IMR-90 (cell line): ENCODE results near the gene RAPGEF2. TPM values are rescaled to one million over a fixed set of nuclear protein-coding genes. Genes with fewer than 3 reads are reported as not detected.
A peak's percentile ranks its signal among the peaks of the same experiment; 100 is the strongest.

Source experiments
- ATAC-seq: fragments of 200-7000 bp; cut with Tn5 transposase; 2 replicates; pipeline ENCODE4 v1.9.1; 2020; ENCODE audit warnings: low read depth, mild to moderate bottlenecking, moderate library complexity
- BruUV-seq: library from RNA; stranded (reverse); fragments of 400-500 nt; replicated peaks from 2 replicates; lab custom pipeline; 2021; lab: Mats Ljungman, UMichigan
- CTCF ChIA-PET: fragments of 300-600 bp; formaldehyde crosslinking; extraction: SDS; loops from one replicate; lab custom pipeline; 2021; ENCODE audit warnings: antibody characterized with exemption; lab: Yijun Ruan, JAX
- POLR2A ChIA-PET: fragments of 300-600 bp; sonication (Branson Sonifier 250); formaldehyde crosslinking; loops from one replicate; lab custom pipeline; 2022; ENCODE audit warnings: antibody characterized with exemption; ENCODE audit not compliant: unreplicated experiment; lab: Charles Lee
- DNase-seq: peaks from one replicate; pipeline ENCODE4 v3.0.0; 2013
- H2AFZ ChIP-seq: replicated peaks from 2 replicates; pipeline ENCODE3; 2013; ENCODE audit warnings: low read length, mild to moderate bottlenecking; ENCODE audit not compliant: poor library complexity
- H2AK5ac ChIP-seq: 2 replicates; pipeline ENCODE4 v1.6.1; 2013; ENCODE audit warnings: low read depth, low read length, inconsistent platforms
- H2AK9ac ChIP-seq: replicated peaks from 2 replicates; pipeline ENCODE3; 2013; ENCODE audit warnings: mild to moderate bottlenecking, low read depth, low read length, moderate library complexity; ENCODE audit not compliant: poor library complexity
- H2BK120ac ChIP-seq: 2 replicates; pipeline ENCODE4 v1.6.1; 2013; ENCODE audit warnings: low read depth, low read length, inconsistent platforms
- H2BK15ac ChIP-seq: 3 replicates; pipeline ENCODE4 v1.6.1; 2013; ENCODE audit warnings: low read depth, low read length, inconsistent platforms
- H2BK20ac ChIP-seq: 2 replicates; pipeline ENCODE4 v1.6.1; 2013; ENCODE audit warnings: low read depth, mild to moderate bottlenecking, inconsistent platforms, low read length, moderate library complexity
- H2BK5ac ChIP-seq: 2 replicates; pipeline ENCODE4 v1.6.1; 2013; ENCODE audit warnings: mild to moderate bottlenecking, low read depth, low read length, inconsistent platforms; ENCODE audit not compliant: poor library complexity, severe bottlenecking
- H3K14ac ChIP-seq: replicated peaks from 2 replicates; pipeline ENCODE4 v1.6.1; 2013; ENCODE audit warnings: low read depth, low read length, inconsistent platforms
- H3K18ac ChIP-seq: 2 replicates; pipeline ENCODE4 v1.6.1; 2013; ENCODE audit warnings: low read depth, low read length, control low read depth
- H3K23ac ChIP-seq: 2 replicates; pipeline ENCODE4 v1.6.1; 2013; ENCODE audit warnings: low read depth, low read length, inconsistent platforms
- H3K27ac ChIP-seq: 2 replicates; pipeline ENCODE4 v1.5.1; 2013; ENCODE audit warnings: mild to moderate bottlenecking, control low read depth, low read length; ENCODE audit not compliant: insufficient read depth
- H3K27me3 ChIP-seq: 2 replicates; pipeline ENCODE4 v1.6.1; 2013; ENCODE audit warnings: low read length; ENCODE audit not compliant: control insufficient read depth, insufficient read depth
- H3K36me3 ChIP-seq: 2 replicates; pipeline ENCODE4 v1.6.1; 2013; ENCODE audit warnings: low read length, mixed read lengths; ENCODE audit not compliant: control insufficient read depth, insufficient read depth
- H3K4ac ChIP-seq: 2 replicates; pipeline ENCODE4 v1.6.1; 2013; ENCODE audit warnings: low read depth, low read length, inconsistent platforms
- H3K4me1 ChIP-seq: 2 replicates; pipeline ENCODE4 v1.6.1; 2013; ENCODE audit warnings: low read length, mixed read lengths; ENCODE audit not compliant: control insufficient read depth, insufficient read depth
- H3K4me2 ChIP-seq: 2 replicates; pipeline ENCODE4 v1.6.1; 2013; ENCODE audit warnings: low read depth, mild to moderate bottlenecking, control low read depth, low read length, moderate library complexity
- H3K4me3 ChIP-seq: 2 replicates; pipeline ENCODE4 v1.5.1; 2013; ENCODE audit warnings: low read depth, mild to moderate bottlenecking, control low read depth, low read length, moderate library complexity; ENCODE audit not compliant: insufficient read depth
- H3K56ac ChIP-seq: 2 replicates; pipeline ENCODE4 v1.6.1; 2013; ENCODE audit warnings: low read length, inconsistent platforms; ENCODE audit not compliant: insufficient read depth; ENCODE audit errors: extremely low read depth
- H3K79me1 ChIP-seq, 2 experiments: 2 replicates each; pipeline ENCODE4 v1.6.1; 2013; ENCODE audit warnings: low read length in 2 of 2, inconsistent platforms in 1 of 2, low read depth in 1 of 2
- H3K9ac ChIP-seq: 2 replicates; pipeline ENCODE4 v1.6.1; 2013; ENCODE audit warnings: low read depth, low read length, control low read depth
- H3K9me1 ChIP-seq: 2 replicates; pipeline ENCODE4 v1.6.1; 2013; ENCODE audit warnings: low read length, inconsistent platforms; ENCODE audit not compliant: insufficient read depth
- H3K9me3 ChIP-seq: 2 replicates; pipeline ENCODE4 v1.6.1; 2013; ENCODE audit warnings: low read length; ENCODE audit not compliant: control insufficient read depth, insufficient read depth
- H4K20me1 ChIP-seq: 2 replicates; pipeline ENCODE4 v1.6.1; 2013; ENCODE audit warnings: low read length, inconsistent platforms; ENCODE audit not compliant: insufficient read depth
- H4K5ac ChIP-seq: 2 replicates; pipeline ENCODE4 v1.6.1; 2013; ENCODE audit warnings: mild to moderate bottlenecking, low read depth, low read length, control low read depth
- H4K8ac ChIP-seq, 2 experiments: 2 replicates each; pipeline ENCODE4 v1.6.1; 2013; ENCODE audit warnings: low read depth in 2 of 2, low read length in 2 of 2, control low read depth in 1 of 2, inconsistent platforms in 1 of 2
- H4K91ac ChIP-seq: 2 replicates; pipeline ENCODE4 v1.6.1; 2013; ENCODE audit warnings: low read depth, low read length, inconsistent platforms; ENCODE audit not compliant: insufficient read depth
- CEBPB ChIP-seq: IDR thresholded peaks from 2 replicates; pipeline ENCODE4 v1.6.1; 2012; ENCODE audit warnings: low read depth, low read length, improper control_type of control experiment
- WGBS, 2 experiments: methylation state at CpG; one replicate each; pipeline versions ENCODE4 v1.1.5 to v1.1.7; 2013; ENCODE audit warnings: missing lambda C conversion rate in 2 of 2; ENCODE audit not compliant: insufficient read length in 1 of 2; ENCODE audit errors: extremely low coverage in 2 of 2; 5-methylcytosine and 5-hydroxymethylcytosine counted together
- dilution Hi-C: fragments of 300-500 bp; cut with HindIII; formaldehyde crosslinking; loops from one replicate; pipeline ENCODE4 v1.14.3; 2018; ENCODE audit warnings: low sequenced_read_pairs; ENCODE audit not compliant: unreplicated experiment
- in situ Hi-C: fragments of 300-500 bp; cut with MboI; formaldehyde crosslinking; loops from 3 replicates; pipeline ENCODE4 v1.14.3; 2019; ENCODE audit warnings: low sequenced_read_pairs, inconsistent platforms, mixed read lengths
- intact Hi-C: fragments of 100-400 bp; cut with micrococcal nuclease; formaldehyde crosslinking; loops from 2 replicates; pipeline ENCODE4 v1.10.0; 2022
- polyA plus RNA-seq, 3 experiments: library from polyadenylated mRNA; depleted of rRNA; stranded (reverse); fragments of >200 nt; gene quantifications; 2 replicates each; pipeline ENCODE4 v1.2.3, GENCODE V29; 2012; ENCODE audit warnings: low replicate concordance in 1 of 3
- total RNA-seq: library from RNA; depleted of rRNA; stranded (reverse); fragments of >200 nt; gene quantifications from 2 replicates; pipeline ENCODE4 v1.2.3, GENCODE V29; 2012
- TF ChIP-seq, protein P1 (sequence below): conservative IDR thresholded peaks from 2 replicates; pipeline ENCODE4 v1.5.1; 2012; ENCODE audit warnings: mild to moderate bottlenecking, low read depth, low read length, improper control_type of control experiment

The RAPGEF2 gene
- total and polyA plus RNA-seq, 2 of the 4 experiments (the other 2 are of a cell fraction): 27.6 to 109 TPM

DNA sequence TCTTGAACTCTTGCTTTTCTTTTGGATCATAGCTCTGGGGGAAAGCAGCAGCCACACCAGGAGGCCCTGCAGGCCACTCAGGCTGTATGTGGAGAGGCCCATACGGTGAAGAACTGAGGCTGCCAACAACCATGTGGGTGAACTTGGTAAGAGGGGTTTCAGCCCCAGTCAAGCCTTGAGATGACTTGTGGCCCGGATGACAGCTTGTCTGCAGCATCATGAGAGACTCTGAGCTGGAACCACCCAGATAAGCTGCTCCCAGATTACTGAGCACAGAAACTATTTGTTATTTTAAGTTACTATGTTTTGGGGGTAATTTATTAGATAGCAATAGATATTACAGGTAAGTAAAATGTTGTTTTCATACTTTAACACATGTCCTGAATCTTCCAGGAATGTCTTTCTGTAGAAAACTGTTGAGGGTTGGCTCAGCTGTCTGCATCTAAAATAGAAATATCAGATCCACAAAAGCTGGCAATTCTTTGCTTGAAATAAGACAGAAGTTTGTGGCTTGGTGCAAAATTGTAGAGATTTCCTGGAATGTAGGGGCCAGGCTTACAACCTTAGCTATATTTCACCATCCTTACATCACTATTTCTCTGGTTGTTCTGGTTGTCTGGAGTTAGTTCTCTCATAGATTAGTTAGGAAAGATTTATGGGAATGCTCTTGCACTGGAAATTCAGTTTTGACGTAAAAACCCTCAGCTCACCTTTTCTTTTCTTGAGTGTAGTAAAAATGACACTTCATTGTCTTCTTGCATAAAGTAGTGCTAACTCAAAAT lies 272.1 kb downstream of the RAPGEF2 start:
- peak overlapping the region; percentile 73 for H3K4ac ChIP-seq
- POLR2A ChIA-PET: no interaction called here
- no peak overlapping the region for H2BK120ac ChIP-seq
- no peak overlapping the region for H3K18ac ChIP-seq
- no peaks in the 10 kb centered on the region for H3K27me3 ChIP-seq
- no peak overlapping the region for H3K9ac ChIP-seq
- no CpG with 5 or more reads among the region's 3 CpGs for WGBS, 2 experiments
- no peaks in the 10 kb centered on the region for H4K20me1 ChIP-seq
- in situ Hi-C loops (no loop called here), intact Hi-C loops (no loop called here), dilution Hi-C loops (no loop called here)
- no peak overlapping the region for H2AK9ac ChIP-seq
- no peak overlapping the region for H3K56ac ChIP-seq
- H3K4me1 ChIP-seq: peaks cover 2% of the 10 kb centered on the region
- no peak overlapping the region for H4K5ac ChIP-seq
- H3K23ac ChIP-seq: no peak overlapping the region
- H2BK15ac ChIP-seq: peak overlapping the region; percentile 10; the same call in 1 of the 3 replicates
- H2AFZ ChIP-seq: peak overlapping the region; percentile 41
- H4K91ac ChIP-seq: no peak overlapping the region
- TF ChIP-seq CEBPB: peak; percentile 44; the same call in 1 of the 2 replicates
- TF ChIP-seq, protein P1, sequence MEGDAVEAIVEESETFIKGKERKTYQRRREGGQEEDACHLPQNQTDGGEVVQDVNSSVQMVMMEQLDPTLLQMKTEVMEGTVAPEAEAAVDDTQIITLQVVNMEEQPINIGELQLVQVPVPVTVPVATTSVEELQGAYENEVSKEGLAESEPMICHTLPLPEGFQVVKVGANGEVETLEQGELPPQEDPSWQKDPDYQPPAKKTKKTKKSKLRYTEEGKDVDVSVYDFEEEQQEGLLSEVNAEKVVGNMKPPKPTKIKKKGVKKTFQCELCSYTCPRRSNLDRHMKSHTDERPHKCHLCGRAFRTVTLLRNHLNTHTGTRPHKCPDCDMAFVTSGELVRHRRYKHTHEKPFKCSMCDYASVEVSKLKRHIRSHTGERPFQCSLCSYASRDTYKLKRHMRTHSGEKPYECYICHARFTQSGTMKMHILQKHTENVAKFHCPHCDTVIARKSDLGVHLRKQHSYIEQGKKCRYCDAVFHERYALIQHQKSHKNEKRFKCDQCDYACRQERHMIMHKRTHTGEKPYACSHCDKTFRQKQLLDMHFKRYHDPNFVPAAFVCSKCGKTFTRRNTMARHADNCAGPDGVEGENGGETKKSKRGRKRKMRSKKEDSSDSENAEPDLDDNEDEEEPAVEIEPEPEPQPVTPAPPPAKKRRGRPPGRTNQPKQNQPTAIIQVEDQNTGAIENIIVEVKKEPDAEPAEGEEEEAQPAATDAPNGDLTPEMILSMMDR: no peak
- no peak overlapping the region for H2AK5ac ChIP-seq
- DNase-seq (peak; percentile 67), ATAC-seq (peak; percentile 53)
- H3K27ac ChIP-seq: no peak overlapping the region
- no TSS peak for BruUV-seq
- no peaks in the 10 kb centered on the region for H3K36me3 ChIP-seq
- no peak overlapping the region for H3K4me3 ChIP-seq
- no peak overlapping the region for H2BK5ac ChIP-seq
- no peak overlapping the region for H3K4me2 ChIP-seq
- H3K79me1 ChIP-seq: no peaks in the 10 kb centered on the region
- no peaks in the 10 kb centered on the region for H3K9me3 ChIP-seq
- H2BK20ac ChIP-seq: no peak overlapping the region
- H3K14ac ChIP-seq: no peak overlapping the region
- CTCF ChIA-PET: interaction anchor here (1.6 kb wide), 1 partner anchor 58 kb away, joined by 3 read pairs; no protein-coding TSS in a partner anchor
- peaks cover 3% of the 10 kb centered on the region; the same call in 1 of the 2 replicates for H3K9me1 ChIP-seq
- H4K8ac ChIP-seq: no peak overlapping the region
